ENCODE data around the gene MR1.

Gene MR1

GRCh38 chr1:181108304-181108867 lies 74.6 kb downstream of the MR1 start:
- DNase-seq (ENCODE audit: low spot score), result no peak

- no peak for DNase-seq (ENCODE audit: low spot score)
Measured at GRCh38 chr1:181110013-181110412, 76.2 kb downstream of the MR1 start.
